Stomach (tissue), 9 donors: ENCODE data around the gene BTBD9. TPM values are rescaled to one million over a fixed set of nuclear protein-coding genes. Genes with fewer than 3 reads are reported as not detected.

ENCODE experiments used
- DNase-seq, 2 donors: peaks; one replicate each; pipeline versions ENCODE4 v3.0.0 to v3.0.0-alpha.2; 2013 to 2019
- H3K27ac ChIP-seq, 5 donors: fragments of 200-600 bp in 4 of 5; sonication (generic) in 4 of 5; one replicate each; pipeline ENCODE4 v1.5.1; 2013 to 2019; ENCODE audit warnings: mild to moderate bottlenecking in 1 of 5, moderate library complexity in 1 of 5
- H3K27me3 ChIP-seq, 3 donors: fragments of 200-600 bp; sonication (generic); one replicate each; pipeline ENCODE4 v1.5.1; 2017 to 2019; ENCODE audit warnings: mixed run types in 1 of 3
- H3K36me3 ChIP-seq, 4 donors: fragments of 200-600 bp; sonication (generic); 1 replicate in 3 of 4; 2 replicates in 1 of 4; pipeline ENCODE4 v1.5.1; 2016 to 2019
- H3K4me1 ChIP-seq, 4 donors: fragments of 200-600 bp; sonication (generic); one replicate each; pipeline ENCODE4 v1.5.1; 2016 to 2019
- H3K4me3 ChIP-seq, 4 donors: fragments of 200-600 bp; sonication (generic) in 3 of 4; one replicate each; pipeline ENCODE4 v1.5.1; 2016 to 2019; ENCODE audit warnings: mild to moderate bottlenecking in 1 of 4
- H3K9me3 ChIP-seq, 4 donors: fragments of 200-600 bp; sonication (generic); one replicate each; pipeline ENCODE4 v1.5.1; 2016 to 2019
- EP300 ChIP-seq: sonication (generic); formaldehyde crosslinking; IDR thresholded peaks from one replicate; pipeline ENCODE4 v1.6.1; 2017; ENCODE audit warnings: antibody characterized with exemption
- POLR2A ChIP-seq, 4 donors: fragments of 450-650 bp; IDR thresholded peaks; one replicate each; pipeline ENCODE4 v1.6.1; 2016; ENCODE audit warnings: antibody characterized with exemption in 4 of 4, control low read depth in 2 of 4, mild to moderate bottlenecking in 1 of 4, moderate library complexity in 1 of 4
- POLR2AphosphoS5 ChIP-seq, 3 donors: sonication (generic); formaldehyde crosslinking; IDR thresholded peaks; one replicate each; pipeline ENCODE4 v1.6.1; 2016; ENCODE audit warnings: antibody characterized with exemption in 3 of 3
- WGBS, 5 donors: extraction: QIAGEN DNeasy Blood & Tissue Kit in 3 of 5; methylation state at CpG; one replicate each; pipeline versions ENCODE4 v1.1.5 to v1.1.7; 2013 to 2018; 5-methylcytosine and 5-hydroxymethylcytosine counted together
- intact Hi-C: fragments of 100-400 bp; cut with DNase I; formaldehyde crosslinking; loops from one replicate; pipeline ENCODE4 v1.15.1; 2023; ENCODE audit warnings: low total_unique reads
- polyA plus RNA-seq, 3 donors: library from polyadenylated mRNA; stranded (reverse); fragments of 200-250 nt; gene quantifications; one replicate each; pipeline ENCODE4 v1.2.3, GENCODE V29; 2013
- total RNA-seq, 5 donors: library from RNA; depleted of rRNA; stranded (reverse); fragments of >200 nt; gene quantifications; one replicate each; pipeline versions ENCODE4 v1.1.0 to v1.2.3, GENCODE V29; 2014 to 2016
- TF ChIP-seq, protein P1 (sequence below), 7 experiments: fragments of 450-650 bp in 4 of 7; fragments of 200-600 bp in 3 of 7; sonication (generic) in 3 of 7; IDR thresholded peaks; one replicate each; pipeline ENCODE4 v1.5.1; 2016 to 2019; ENCODE audit warnings: antibody characterized with exemption in 7 of 7, control low read depth in 2 of 7, mild to moderate bottlenecking in 1 of 7
- donor health status: healthy with polysubstance abuse.
- donor health status: Bipolar disorder and iron deficiency.
- donor health status: healthy.

Gene BTBD9
- total and polyA plus RNA-seq, 8 donors: 1.4 to 90.2 (median 6.8) TPM

DNA sequence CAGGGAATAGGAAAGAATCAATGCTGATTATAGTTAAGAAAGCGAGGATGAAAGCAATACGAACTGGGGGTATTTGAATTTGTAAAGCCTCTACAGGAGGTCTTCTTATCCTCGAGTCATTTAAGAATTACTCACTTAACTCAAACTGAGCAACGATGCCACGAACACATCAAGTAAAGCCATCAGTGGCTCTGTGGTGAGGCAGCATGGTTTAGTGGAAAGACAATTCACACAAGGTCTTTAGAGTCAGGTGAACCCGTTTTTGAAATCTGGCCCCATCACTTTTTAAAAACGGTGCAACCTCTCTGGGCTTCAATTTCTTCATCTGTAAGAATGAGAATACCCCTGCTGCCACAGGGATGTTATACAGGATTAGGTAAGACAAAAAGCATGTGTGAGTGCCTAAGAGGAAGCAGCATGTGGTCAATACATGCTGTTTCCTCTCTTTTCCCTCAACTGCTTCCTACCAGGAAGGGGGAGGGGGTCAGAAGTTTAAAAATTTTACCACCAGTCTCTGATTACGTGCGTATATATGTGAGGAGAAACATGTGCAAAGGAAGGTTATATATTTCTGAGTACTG is 162.0 kb downstream of the BTBD9 start:
- TF ChIP-seq POLR2AphosphoS5 (IDR thresholded peaks at IDR 0.05) (no peak), POLR2A (IDR thresholded peaks at IDR 0.05) (no peak), EP300 (no peak)
- TF ChIP-seq, protein P1, sequence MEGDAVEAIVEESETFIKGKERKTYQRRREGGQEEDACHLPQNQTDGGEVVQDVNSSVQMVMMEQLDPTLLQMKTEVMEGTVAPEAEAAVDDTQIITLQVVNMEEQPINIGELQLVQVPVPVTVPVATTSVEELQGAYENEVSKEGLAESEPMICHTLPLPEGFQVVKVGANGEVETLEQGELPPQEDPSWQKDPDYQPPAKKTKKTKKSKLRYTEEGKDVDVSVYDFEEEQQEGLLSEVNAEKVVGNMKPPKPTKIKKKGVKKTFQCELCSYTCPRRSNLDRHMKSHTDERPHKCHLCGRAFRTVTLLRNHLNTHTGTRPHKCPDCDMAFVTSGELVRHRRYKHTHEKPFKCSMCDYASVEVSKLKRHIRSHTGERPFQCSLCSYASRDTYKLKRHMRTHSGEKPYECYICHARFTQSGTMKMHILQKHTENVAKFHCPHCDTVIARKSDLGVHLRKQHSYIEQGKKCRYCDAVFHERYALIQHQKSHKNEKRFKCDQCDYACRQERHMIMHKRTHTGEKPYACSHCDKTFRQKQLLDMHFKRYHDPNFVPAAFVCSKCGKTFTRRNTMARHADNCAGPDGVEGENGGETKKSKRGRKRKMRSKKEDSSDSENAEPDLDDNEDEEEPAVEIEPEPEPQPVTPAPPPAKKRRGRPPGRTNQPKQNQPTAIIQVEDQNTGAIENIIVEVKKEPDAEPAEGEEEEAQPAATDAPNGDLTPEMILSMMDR (IDR thresholded peaks at IDR 0.05): no peak
- no peaks in the 10 kb centered on the region for H3K9me3 ChIP-seq
- intact Hi-C loops: no loop called here
- H3K27me3 ChIP-seq: no peaks in the 10 kb centered on the region
- no peak overlapping the region for H3K4me3 ChIP-seq
- 37 to 58% (median 49%) methylated on average over 9 of the region's 9 CpGs for WGBS, 5 donors
- H3K36me3 ChIP-seq: no peaks in the 10 kb centered on the region
- no peak overlapping the region for H3K27ac ChIP-seq
- DNase-seq: no peak
- no peaks in the 10 kb centered on the region for H3K4me1 ChIP-seq

DNA sequence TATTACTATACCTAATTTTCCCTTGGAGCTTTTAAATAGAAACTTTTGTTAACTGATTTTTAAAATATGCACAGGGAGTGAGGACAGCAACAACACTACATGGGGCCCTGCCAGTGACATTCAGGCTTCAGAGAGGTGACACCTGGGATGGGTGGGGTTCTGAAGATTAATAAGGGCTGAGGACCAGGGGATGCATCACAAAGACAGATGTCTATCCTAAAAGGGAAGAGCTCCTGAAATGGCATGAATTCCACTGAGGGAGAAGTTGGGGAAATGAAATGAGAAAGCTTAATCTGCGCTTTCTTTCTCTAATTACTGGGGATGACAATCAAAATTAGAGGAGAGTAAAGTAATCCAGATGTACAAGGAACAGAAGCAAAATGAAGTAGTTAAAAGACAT is 162.8 kb downstream of the BTBD9 start:
- no peak for DNase-seq
- Histone ChIP-seq H3K27ac (no peak overlapping the region), H3K4me3 (no peak overlapping the region), H3K9me3 (no peaks in the 10 kb centered on the region), H3K4me1 (no peaks in the 10 kb centered on the region), H3K27me3 (no peaks in the 10 kb centered on the region), H3K36me3 (no peaks in the 10 kb centered on the region)
- intact Hi-C loops: no loop called here
- TF ChIP-seq POLR2AphosphoS5 (IDR thresholded peaks at IDR 0.05) (no peak), EP300 (no peak), POLR2A (IDR thresholded peaks at IDR 0.05) (no peak)
- TF ChIP-seq, protein P1 (IDR thresholded peaks at IDR 0.05): no peak
- WGBS, 5 donors: 97 to 100% (median 98%) methylated on average over 1 of the region's 1 CpG

DNA sequence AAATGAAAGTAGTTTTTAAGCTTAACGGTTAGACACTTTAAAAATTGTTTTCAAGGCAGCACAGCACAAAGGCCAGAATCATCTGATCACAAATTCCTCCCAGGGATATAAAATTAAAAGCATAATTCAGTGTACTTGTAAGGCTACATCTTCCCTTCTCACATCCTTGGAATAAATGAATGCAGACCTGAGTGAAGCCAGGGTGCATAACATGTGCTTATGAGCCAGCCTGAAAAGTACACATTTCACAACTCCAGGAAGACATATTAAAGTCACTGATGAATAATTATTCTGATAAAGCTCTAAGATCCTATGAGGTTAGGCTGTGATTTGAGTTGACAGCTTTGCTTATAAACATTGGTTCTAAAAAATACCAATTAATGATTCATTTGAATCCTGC is 163.6 kb downstream of the BTBD9 start:
- 91 to 100% (median 98%) methylated on average over 1 of the region's 1 CpG for WGBS, 5 donors
- H3K36me3 ChIP-seq: no peaks in the 10 kb centered on the region
- H3K4me1 ChIP-seq: no peaks in the 10 kb centered on the region
- H3K27me3 ChIP-seq: no peaks in the 10 kb centered on the region
- H3K9me3 ChIP-seq: no peaks in the 10 kb centered on the region
- intact Hi-C loops: no loop called here
- H3K27ac ChIP-seq: no peak overlapping the region
- TF ChIP-seq, protein P1 (IDR thresholded peaks at IDR 0.05): no peak
- TF ChIP-seq POLR2AphosphoS5 (IDR thresholded peaks at IDR 0.05) (no peak), EP300 (no peak), POLR2A (IDR thresholded peaks at IDR 0.05) (no peak)
- DNase-seq: no peak
- no peak overlapping the region for H3K4me3 ChIP-seq

DNA sequence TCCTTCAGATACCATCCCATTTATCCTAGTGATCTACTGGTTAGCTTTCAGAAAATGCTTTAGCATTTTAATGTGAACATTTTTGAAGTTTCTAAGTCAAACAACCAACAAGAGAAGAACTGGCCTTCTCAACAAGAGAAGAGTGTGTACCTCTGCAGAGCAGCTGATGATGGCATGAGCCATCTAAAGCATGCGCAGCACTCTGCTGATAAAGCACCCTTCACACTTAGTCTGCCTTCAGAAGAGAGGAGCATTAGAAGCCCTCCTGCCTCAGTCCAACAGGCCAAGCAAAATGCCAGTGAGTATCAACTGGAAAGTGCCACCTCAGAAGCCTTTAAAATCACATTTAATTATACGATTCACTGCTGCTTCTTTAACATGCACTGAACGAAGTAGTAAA is 169.2 kb downstream of the BTBD9 start:
- H3K9me3 ChIP-seq: no peaks in the 10 kb centered on the region
- no peaks in the 10 kb centered on the region for H3K4me1 ChIP-seq
- 95 to 100% (median 97%) methylated on average over 3 of the region's 3 CpGs for WGBS, 5 donors
- H3K27ac ChIP-seq: no peak overlapping the region
- DNase-seq: no peak
- no peak overlapping the region for H3K4me3 ChIP-seq
- intact Hi-C loops: no loop called here
- no peaks in the 10 kb centered on the region for H3K27me3 ChIP-seq
- H3K36me3 ChIP-seq: no peaks in the 10 kb centered on the region
- TF ChIP-seq POLR2AphosphoS5 (IDR thresholded peaks at IDR 0.05): no peak
- no peak for TF ChIP-seq POLR2A (IDR thresholded peaks at IDR 0.05)
- no peak for TF ChIP-seq EP300
- TF ChIP-seq, protein P1 (IDR thresholded peaks at IDR 0.05): no peak
